ENCODE data around the gene ZCCHC8. TPM values are rescaled to one million over a fixed set of nuclear protein-coding genes. Genes with fewer than 3 reads are reported as not detected.

ZCCHC8 gene
- total RNA-seq, 1 experiment from 2014 or later = 30.5 TPM

GRCh38 chr12:122460641-122461040, 40.1 kb downstream of the ZCCHC8 start:
- RAD21 ChIA-PET (ENCODE audit: low non-redundant PET in 1 of 2, low total read pairs in 2 of 2, uncharacterized antibody in 2 of 2, unreplicated experiment in 2 of 2) = no interaction called here
- Histone ChIP-seq H3K27ac (ENCODE audit: low read depth, low read length) (no peak overlapping the region), H3K9me3 (ENCODE audit: control insufficient read depth in 1 of 2, insufficient read depth in 1 of 2, low read depth in 1 of 2, low read length in 2 of 2) (no peaks in the 10 kb centered on the region), H3K79me2 (ENCODE audit: insufficient read depth, low read length) (no peaks in the 10 kb centered on the region), H3K9me2 (ENCODE audit: insufficient read depth) (no peaks in the 10 kb centered on the region), H3K27me3 (ENCODE audit: insufficient read depth, low read length) (no peaks in the 10 kb centered on the region), H3K4me1 (ENCODE audit: control insufficient read depth in 1 of 2, insufficient read depth in 2 of 2, low read length in 2 of 2) (peaks cover 8 to 20% of the 10 kb centered on the region in 2 experiments), H4K20me1 (ENCODE audit: insufficient read depth) (no peaks in the 10 kb centered on the region), H2AFZ (ENCODE audit: low read depth, low read length, poor library complexity, severe bottlenecking) (no peak overlapping the region), H3K36me3 (ENCODE audit: control insufficient read depth in 1 of 2, insufficient read depth in 2 of 2, low read length in 2 of 2) (no peaks in the 10 kb centered on the region), H3K4me3 (replicated peaks in 1 of 2; ENCODE audit: low read depth in 1 of 2, low read length in 2 of 2) (no peak overlapping the region), H3K4me2 (ENCODE audit: low read length) (no peak overlapping the region), H3K9ac (ENCODE audit: low read length) (no peak overlapping the region)
- BruUV-seq (replicated peaks) = no TSS peak
- ATAC-seq (no peak), DNase-seq (ENCODE audit: low read depth, low spot score) (no peak)
- CTCF ChIA-PET = no interaction called here
- intact Hi-C loops (cut with micrococcal nuclease) = no loop called here
- TF ChIP-seq ZNF274 (IDR thresholded peaks at IDR 0.05; ENCODE audit: low read depth, low read length) (no peak), EGR1 (IDR thresholded peaks at IDR 0.05; ENCODE audit: low read depth) (no peak), EZH2phosphoT487 (IDR thresholded peaks at IDR 0.05; ENCODE audit: borderline replicate concordance) (no peak)
- POLR2A ChIA-PET = interaction anchor here (1.7 kb wide), 1 partner anchor 61 kb away, joined by 4 read pairs; no protein-coding TSS in a partner anchor

GRCh38 chr12:122460061-122460460, 40.7 kb downstream of the ZCCHC8 start:
- ATAC-seq (no peak), DNase-seq (ENCODE audit: low read depth, low spot score) (no peak)
- Histone ChIP-seq H2AFZ (ENCODE audit: low read depth, low read length, poor library complexity, severe bottlenecking) (no peak overlapping the region), H3K79me2 (ENCODE audit: insufficient read depth, low read length) (no peaks in the 10 kb centered on the region), H3K27ac (ENCODE audit: low read depth, low read length) (no peak overlapping the region), H3K4me1 (ENCODE audit: control insufficient read depth in 1 of 2, insufficient read depth in 2 of 2, low read length in 2 of 2) (peaks cover 8 to 18% of the 10 kb centered on the region in 2 experiments), H3K9me2 (ENCODE audit: insufficient read depth) (no peaks in the 10 kb centered on the region), H3K36me3 (ENCODE audit: control insufficient read depth in 1 of 2, insufficient read depth in 2 of 2, low read length in 2 of 2) (no peaks in the 10 kb centered on the region), H3K9ac (ENCODE audit: low read length) (no peak overlapping the region), H4K20me1 (ENCODE audit: insufficient read depth) (no peaks in the 10 kb centered on the region), H3K4me2 (ENCODE audit: low read length) (no peak overlapping the region), H3K4me3 (replicated peaks in 1 of 2; ENCODE audit: low read depth in 1 of 2, low read length in 2 of 2) (no peak overlapping the region), H3K27me3 (ENCODE audit: insufficient read depth, low read length) (no peaks in the 10 kb centered on the region), H3K9me3 (ENCODE audit: control insufficient read depth in 1 of 2, insufficient read depth in 1 of 2, low read depth in 1 of 2, low read length in 2 of 2) (no peaks in the 10 kb centered on the region)
- POLR2A ChIA-PET = no interaction called here
- CTCF ChIA-PET = no interaction called here
- TF ChIP-seq ELF1 (IDR thresholded peaks at IDR 0.05; ENCODE audit: borderline replicate concordance, low read depth) = no peak
- TF ChIP-seq SRF (IDR thresholded peaks at IDR 0.05; ENCODE audit: low read depth) = no peak
- TF ChIP-seq ZBTB33 (IDR thresholded peaks at IDR 0.05; ENCODE audit: extremely low read depth, insufficient replicate concordance, low read length) = no peak
- no peak for TF ChIP-seq EZH2phosphoT487 (IDR thresholded peaks at IDR 0.05; ENCODE audit: borderline replicate concordance)
- TF ChIP-seq, protein P1, sequence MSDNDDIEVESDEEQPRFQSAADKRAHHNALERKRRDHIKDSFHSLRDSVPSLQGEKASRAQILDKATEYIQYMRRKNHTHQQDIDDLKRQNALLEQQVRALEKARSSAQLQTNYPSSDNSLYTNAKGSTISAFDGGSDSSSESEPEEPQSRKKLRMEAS (IDR thresholded peaks at IDR 0.05) = no peak
- TF ChIP-seq SIN3A (IDR thresholded peaks at IDR 0.05; ENCODE audit: low read depth) = no peak
- TF ChIP-seq ATF3 (IDR thresholded peaks at IDR 0.05) = no peak
- no peak for TF ChIP-seq CBX3 (IDR thresholded peaks at IDR 0.05; ENCODE audit: low read depth)
- TF ChIP-seq CTCF (IDR thresholded peaks at IDR 0.05 in 2 of 3, conservative IDR thresholded peaks at IDR 0.05 in 1 of 3; ENCODE audit: borderline replicate concordance in 1 of 3, insufficient read depth in 1 of 3, low read depth in 2 of 3, low read length in 2 of 3) = no peak
- intact Hi-C loops (cut with micrococcal nuclease) = no loop called here
- RAD21 ChIA-PET (ENCODE audit: low non-redundant PET in 1 of 2, low total read pairs in 2 of 2, uncharacterized antibody in 2 of 2, unreplicated experiment in 2 of 2) = no interaction called here
- BruUV-seq (replicated peaks) = no TSS peak

All from HCT116 (cell line).